ENCODE data around the gene CELF2. TPM values are rescaled to one million over a fixed set of nuclear protein-coding genes. Genes with fewer than 3 reads are reported as not detected.
"Not testable (repeated sequence)": the region's sequence is repeated elsewhere in the genome, so short reads cannot be mapped to it uniquely, and the experiment has no call there.

Gene CELF2
- total RNA-seq, 4 donors from 2014 or later: 28.7 to 55.4 (median 35.0) TPM

DNA sequence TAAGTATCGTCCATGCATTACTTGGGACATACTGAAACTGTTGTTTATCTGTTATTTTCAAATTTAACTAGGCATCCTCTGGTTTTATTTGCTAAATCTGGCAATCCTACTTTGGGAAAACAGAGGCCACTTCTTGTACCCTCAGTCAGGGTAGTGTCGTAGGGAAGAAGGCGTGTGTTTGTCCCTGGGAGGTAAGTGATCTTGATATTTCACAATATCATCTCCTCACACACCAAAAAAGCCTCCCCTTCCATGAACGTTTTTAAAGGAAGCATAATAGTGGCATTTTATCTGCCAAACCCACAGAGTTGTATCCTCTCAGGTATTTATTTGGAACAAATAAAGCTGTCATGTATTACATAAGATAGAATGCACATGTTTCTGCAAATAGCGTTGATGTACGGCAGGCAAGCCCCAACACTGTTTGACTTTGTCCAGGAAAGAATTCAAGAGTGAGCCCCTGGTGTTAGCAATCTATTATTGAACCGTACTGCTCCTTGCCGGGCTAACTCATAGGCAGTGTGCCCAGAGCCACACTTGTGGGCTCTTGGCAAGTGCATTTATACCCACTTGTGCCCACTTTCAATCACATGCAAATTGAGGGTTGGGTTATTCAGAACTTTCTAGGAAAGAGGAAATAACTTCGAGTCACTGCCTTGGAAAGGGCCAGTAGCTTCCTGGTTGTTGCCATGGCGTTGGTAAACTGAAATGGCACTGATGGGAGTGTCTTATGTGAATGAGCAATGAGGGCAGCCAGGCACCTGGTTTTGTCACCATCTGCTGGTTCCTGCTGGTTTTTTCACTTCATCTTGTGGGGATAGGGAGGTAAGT lies 327.8 kb downstream of the CELF2 start:
- TF ChIP-seq CTCF (IDR thresholded peaks at IDR 0.05) (no peak), POLR2A (IDR thresholded peaks at IDR 0.05) (no peak)
- peak in 1 of 2 donors; percentile 17 for DNase-seq
- Histone ChIP-seq H3K4me1 (peaks cover 0 to 5% of the 10 kb centered on the region in 2 donors), H3K27me3 (no peaks in the 10 kb centered on the region), H3K36me3 (no peaks in the 10 kb centered on the region), H3K9me3 (no peaks in the 10 kb centered on the region), H3K27ac (no peak overlapping the region), H3K4me3 (replicated peaks in 1 of 3) (no peak overlapping the region)
- WGBS, 2 donors: 50 to 64% methylated on average over 10 of the region's 10 CpGs
- intact Hi-C loops (cut with DNase I): no loop called here

- H3K36me3 ChIP-seq; H3K4me3 ChIP-seq (replicated peaks in 1 of 3); intact Hi-C loops (cut with DNase I); H3K9me3 ChIP-seq; H3K27me3 ChIP-seq; DNase-seq; H3K4me1 ChIP-seq; H3K27ac ChIP-seq: not testable (repeated sequence)
- WGBS, 2 donors: 88 to 91% methylated on average over 5 of the region's 5 CpGs
These were observed 329.9 kb downstream of the CELF2 start for GRCh38 chr10:11347580-11347979.

- Histone ChIP-seq H3K27ac (no peak overlapping the region), H3K9me3 (no peaks in the 10 kb centered on the region), H3K27me3 (no peaks in the 10 kb centered on the region), H3K4me1 (no peaks in the 10 kb centered on the region), H3K36me3 (no peaks in the 10 kb centered on the region), H3K4me3 (replicated peaks in 1 of 3) (no peak overlapping the region)
- no peak for DNase-seq
- 93 to 95% methylated on average over 9 of the region's 9 CpGs for WGBS, 2 donors
- no peak for TF ChIP-seq CTCF (IDR thresholded peaks at IDR 0.05)
- no peak for TF ChIP-seq POLR2A (IDR thresholded peaks at IDR 0.05)
- intact Hi-C loops (cut with DNase I): no loop called here
These were observed 334.1 kb downstream of the CELF2 start for GRCh38 chr10:11351801-11352200.

GRCh38 chr10:11353006-11353896 lies 335.6 kb downstream of the CELF2 start:
- WGBS, 2 donors: 79 to 87% methylated on average over 12 of the region's 12 CpGs
- Histone ChIP-seq H3K9me3 (no peaks in the 10 kb centered on the region), H3K27ac (no peak overlapping the region), H3K4me1 (no peaks in the 10 kb centered on the region), H3K4me3 (replicated peaks in 1 of 3) (no peak overlapping the region), H3K36me3 (no peaks in the 10 kb centered on the region), H3K27me3 (no peaks in the 10 kb centered on the region)
- intact Hi-C loops (cut with DNase I): no loop called here
- DNase-seq: no peak
- TF ChIP-seq CTCF (IDR thresholded peaks at IDR 0.05): no peak

DNA sequence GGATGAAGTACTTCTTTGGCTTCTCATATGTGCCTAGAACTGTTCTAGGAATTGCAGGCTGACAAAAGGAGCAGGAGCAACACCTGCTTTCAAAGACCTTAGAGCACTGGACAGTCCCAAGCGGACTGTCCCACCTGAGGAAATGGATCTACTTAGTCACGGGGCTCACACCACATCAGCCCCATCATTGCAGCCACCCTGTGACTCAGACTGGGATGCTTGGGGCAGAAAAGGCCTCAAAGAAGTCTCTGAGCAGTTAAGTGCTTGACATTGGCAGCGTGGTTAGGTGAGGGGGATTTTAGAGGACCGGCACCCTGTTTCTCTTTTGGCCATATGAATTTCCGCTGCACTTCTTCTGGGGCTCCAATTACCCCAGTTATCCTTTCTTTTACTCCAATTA lies 337.2 kb downstream of the CELF2 start:
- intact Hi-C loops (cut with DNase I): no loop called here
- Histone ChIP-seq H3K27me3 (no peaks in the 10 kb centered on the region), H3K27ac (no peak overlapping the region), H3K4me3 (replicated peaks in 1 of 3) (no peak overlapping the region), H3K36me3 (no peaks in the 10 kb centered on the region), H3K4me1 (no peaks in the 10 kb centered on the region), H3K9me3 (no peaks in the 10 kb centered on the region)
- DNase-seq: no peak
- TF ChIP-seq CTCF (IDR thresholded peaks at IDR 0.05) (no peak), POLR2A (IDR thresholded peaks at IDR 0.05) (no peak)
- WGBS, 2 donors: 92 to 95% methylated on average over 5 of the region's 5 CpGs

Measured in thyroid gland (tissue), 4 donors.